Activated naive CD8-positive, alpha-beta T cell treated with anti-CD3 and anti-CD28 coated beads, Interleukin-2, amount 50 U/mL, for 24 hours (primary cell): ENCODE data around the gene MLH3.

Experiments
- ATAC-seq: fragments of 150-1000 bp; cut with Tn5 transposase; one replicate; pipeline ENCODE4 v1.10.0; 2021
- DNase-seq: peaks from one replicate; pipeline ENCODE4 v3.0.0; 2021
- H3K27ac Mint-ChIP-seq: one replicate; pipeline ENCODE4 v1.8.0; 2021; ENCODE audit warnings: mild to moderate bottlenecking, mixed read lengths
- H3K27me3 Mint-ChIP-seq: one replicate; pipeline ENCODE4 v1.8.0; 2021; ENCODE audit warnings: mixed read lengths
- H3K36me3 Mint-ChIP-seq: one replicate; pipeline ENCODE4 v1.8.0; 2021; ENCODE audit warnings: low read depth, mixed read lengths
- H3K4me1 Mint-ChIP-seq: one replicate; pipeline ENCODE4 v1.8.0; 2021; ENCODE audit warnings: mixed read lengths
- H3K4me3 Mint-ChIP-seq: one replicate; pipeline ENCODE4 v1.8.0; 2021; ENCODE audit warnings: mild to moderate bottlenecking, moderate library complexity, mixed read lengths
- H3K9me3 Mint-ChIP-seq: one replicate; pipeline ENCODE4 v1.8.0; 2021; ENCODE audit warnings: mixed read lengths

Gene MLH3

DNA sequence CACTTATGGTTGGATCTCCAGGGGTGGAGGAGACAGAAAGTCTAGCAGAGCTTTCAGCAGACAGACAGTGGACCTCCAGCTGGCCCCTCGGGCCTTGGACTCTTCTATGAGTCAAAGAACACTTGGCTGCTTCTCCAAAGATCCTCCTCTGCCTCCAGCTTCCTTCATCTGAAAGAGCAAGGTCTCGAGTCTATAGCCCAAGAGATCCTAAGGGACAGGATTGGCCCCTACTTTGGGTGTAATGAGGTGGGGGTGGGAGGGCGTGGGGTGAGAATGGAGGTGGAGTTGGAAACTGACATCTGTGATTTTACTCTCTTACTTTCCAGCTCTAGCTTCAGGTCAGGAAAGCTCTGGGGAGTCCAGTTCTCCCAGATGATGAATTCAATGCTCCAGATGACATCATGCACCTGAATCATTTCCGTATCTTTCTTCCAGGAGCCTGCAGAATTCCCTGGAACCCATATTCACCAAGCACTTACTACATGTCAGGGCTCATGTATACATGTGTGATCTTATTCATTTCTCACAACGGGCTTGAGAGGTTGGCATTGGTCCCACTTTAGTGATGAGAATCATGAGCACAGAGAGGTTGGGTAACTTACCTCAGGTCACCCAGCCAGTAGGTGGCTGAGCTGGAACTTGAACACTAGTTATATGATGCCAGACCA, 85.6 kb downstream of the MLH3 start:
- no peak for DNase-seq
- H3K4me3 Mint-ChIP-seq = no peak overlapping the region
- no peaks in the 10 kb centered on the region for H3K9me3 Mint-ChIP-seq
- H3K4me1 Mint-ChIP-seq = peaks cover 16% of the 10 kb centered on the region
- H3K27ac Mint-ChIP-seq = no peak overlapping the region
- no peaks in the 10 kb centered on the region for H3K36me3 Mint-ChIP-seq
- no peak for ATAC-seq
- no peaks in the 10 kb centered on the region for H3K27me3 Mint-ChIP-seq

- H3K9me3 Mint-ChIP-seq = no peaks in the 10 kb centered on the region
Observed at GRCh38 chr14:74964787-74965485, 86.3 kb downstream of the MLH3 start.

More at GRCh38 chr14:74964787-74965485, 86.3 kb downstream of the MLH3 start:
- H3K4me3 Mint-ChIP-seq = no peak overlapping the region
- ATAC-seq (no peak), DNase-seq (no peak)
- H3K4me1 Mint-ChIP-seq = peaks cover 16% of the 10 kb centered on the region
- H3K36me3 Mint-ChIP-seq = no peaks in the 10 kb centered on the region
- no peaks in the 10 kb centered on the region for H3K27me3 Mint-ChIP-seq
- H3K27ac Mint-ChIP-seq = no peak overlapping the region
